Transverse colon (tissue), 4 donors: ENCODE data around the gene PSMF1. TPM values are rescaled to one million over a fixed set of nuclear protein-coding genes. Genes with fewer than 3 reads are reported as not detected.

ENCODE experiments used
- DNase-seq: peaks from one replicate; pipeline ENCODE4 v3.0.0-alpha.2; 2019
- H3K27ac ChIP-seq, 4 donors: fragments of 200-600 bp; sonication (generic); 2 replicates each; pipeline ENCODE4 v1.5.1; 2016 to 2018; ENCODE audit warnings: inconsistent platforms in 4 of 4
- H3K27me3 ChIP-seq: fragments of 200-600 bp; sonication (generic); 2 replicates; pipeline ENCODE4 v1.5.1; 2017; ENCODE audit warnings: inconsistent platforms
- H3K36me3 ChIP-seq, 4 donors: fragments of 200-600 bp; sonication (generic); 2 replicates each; pipeline ENCODE4 v1.5.1; 2017 to 2019; ENCODE audit warnings: inconsistent platforms in 4 of 4
- H3K4me1 ChIP-seq, 4 donors: fragments of 200-600 bp; sonication (generic); 2 replicates each; pipeline ENCODE4 v1.5.1; 2017 to 2020; ENCODE audit warnings: inconsistent platforms in 4 of 4
- H3K4me3 ChIP-seq, 4 donors: fragments of 200-600 bp; sonication (generic); 1 replicate in 1 of 4; 2 replicates in 3 of 4; pipeline versions ENCODE4 v1.5.1 to v1.6.1; 2017 to 2019; ENCODE audit warnings: inconsistent platforms in 4 of 4
- H3K9me3 ChIP-seq, 2 donors: fragments of 200-600 bp; sonication (generic); 2 replicates each; pipeline ENCODE4 v1.5.1; 2017 to 2019; ENCODE audit warnings: inconsistent platforms in 2 of 2
- CTCF ChIP-seq, 5 experiments: fragments of 200-600 bp in 3 of 5; fragments of 450-650 bp in 2 of 5; sonication (generic) in 3 of 5; IDR thresholded peaks; 1 replicate in 2 of 5; 2 replicates in 3 of 5; pipeline ENCODE4 v1.5.1; 2016 to 2017; ENCODE audit warnings: antibody characterized with exemption in 5 of 5, inconsistent platforms in 3 of 5, mild to moderate bottlenecking in 2 of 5, moderate library complexity in 1 of 5
- EP300 ChIP-seq: sonication (generic); formaldehyde crosslinking; IDR thresholded peaks from one replicate; pipeline ENCODE4 v1.6.1; 2017; ENCODE audit warnings: antibody characterized with exemption, low read depth
- POLR2A ChIP-seq: fragments of 450-650 bp; IDR thresholded peaks from one replicate; pipeline ENCODE4 v1.6.1; 2016; ENCODE audit warnings: antibody characterized with exemption, mild to moderate bottlenecking, moderate library complexity
- POLR2AphosphoS5 ChIP-seq, 3 donors: sonication (generic); formaldehyde crosslinking; IDR thresholded peaks; one replicate each; pipeline ENCODE4 v1.6.1; 2016; ENCODE audit warnings: antibody characterized with exemption in 3 of 3
- WGBS, 2 donors: methylation state at CpG; one replicate each; pipeline ENCODE4 v1.1.5; 2018; ENCODE audit warnings: low coverage in 1 of 2; 5-methylcytosine and 5-hydroxymethylcytosine counted together
- in situ Hi-C, 4 donors: fragments of 200-750 bp; cut with MboI; loops; one replicate each; pipeline versions ENCODE4 v1.15.0 to v1.15.1; 2017; ENCODE audit warnings: low sequenced_read_pairs in 3 of 4, low pct_ligation_motif_present in 1 of 4, low pct_unique_long_range_greater_than_20kb in 1 of 4
- intact Hi-C: fragments of 100-400 bp; cut with DNase I; formaldehyde crosslinking; loops from one replicate; pipeline ENCODE4 v1.15.1; 2023; ENCODE audit warnings: low total_unique reads
- total RNA-seq, 4 donors: library from RNA; depleted of rRNA; stranded (reverse); fragments of >200 nt; gene quantifications; one replicate each; pipeline ENCODE4 v1.1.0, GENCODE V29; 2016

The PSMF1 gene
- total RNA-seq, 4 donors from 2014 or later, result 55.1 to 173 (median 120) TPM

GRCh38 chr20:1127840-1128239 lies 9.4 kb downstream of the PSMF1 start:
- Histone ChIP-seq H3K27ac (no peak overlapping the region), H3K36me3 (peaks cover 0 to 66% (median 29%) of the 10 kb centered on the region in 4 donors), H3K4me3 (no peak overlapping the region), H3K9me3 (no peaks in the 10 kb centered on the region), H3K27me3 (no peaks in the 10 kb centered on the region), H3K4me1 (peaks cover 0 to 14% (median under 1%) of the 10 kb centered on the region in 4 donors)
- TF ChIP-seq POLR2A, result no peak
- no peak for DNase-seq
- in situ Hi-C loops (loop anchor here in 2 of 4 donors (10.0 to 25.0 kb wide), 2 partner anchors 87 to 334 kb away; partner anchors contain the start of gene NSFL1C (in 1 of the 2)), intact Hi-C loops (no loop called here)
- 67 to 77% methylated on average over 1 of the region's 1 CpG for WGBS, 2 donors

GRCh38 chr20:1130058-1130694 lies 11.8 kb downstream of the PSMF1 start:
- no peak for DNase-seq
- H3K9me3 ChIP-seq, result no peaks in the 10 kb centered on the region
- no peak overlapping the region for H3K4me3 ChIP-seq
- H3K27ac ChIP-seq, result no peak overlapping the region
- H3K36me3 ChIP-seq, result peaks cover 0 to 74% (median 31%) of the 10 kb centered on the region in 4 donors
- in situ Hi-C loops, result loop anchor here in 1 of 4 donors (25.0 kb wide), 1 partner anchor 332 kb away; the partner anchor contains the start of gene NSFL1C
- TF ChIP-seq POLR2A (no peak), EP300 (no peak), POLR2AphosphoS5 (IDR thresholded peaks at IDR 0.05) (no peak), CTCF (IDR thresholded peaks at IDR 0.05) (no peak)
- H3K4me1 ChIP-seq, result no peaks in the 10 kb centered on the region
- no peaks in the 10 kb centered on the region for H3K27me3 ChIP-seq
- intact Hi-C loops, result no loop called here
- 70 to 92% methylated on average over 2 to 4 of the region's 4 CpGs for WGBS, 2 donors

GRCh38 chr20:1130847-1131246 lies 12.4 kb downstream of the PSMF1 start:
- Histone ChIP-seq H3K4me3 (no peak overlapping the region), H3K27me3 (no peaks in the 10 kb centered on the region), H3K27ac (no peak overlapping the region), H3K9me3 (no peaks in the 10 kb centered on the region), H3K36me3 (peaks cover 0 to 74% (median 33%) of the 10 kb centered on the region in 4 donors), H3K4me1 (no peaks in the 10 kb centered on the region)
- WGBS, 2 donors, result 70% methylated on average over 5 of the region's 5 CpGs; no CpG with 5 or more reads in 1 of the 2 donors
- TF ChIP-seq POLR2A (no peak), CTCF (IDR thresholded peaks at IDR 0.05) (no peak), EP300 (no peak), POLR2AphosphoS5 (IDR thresholded peaks at IDR 0.05) (no peak)
- DNase-seq, result no peak
- intact Hi-C loops (no loop called here), in situ Hi-C loops (loop anchor here in 1 of 4 donors (25.0 kb wide), 1 partner anchor 331 kb away; the partner anchor contains the start of gene NSFL1C)

GRCh38 chr20:1131354-1131753 lies 13.0 kb downstream of the PSMF1 start:
- Histone ChIP-seq H3K36me3 (peaks cover 0 to 74% (median 32%) of the 10 kb centered on the region in 4 donors), H3K27ac (no peak overlapping the region), H3K9me3 (no peaks in the 10 kb centered on the region), H3K27me3 (no peaks in the 10 kb centered on the region), H3K4me3 (no peak overlapping the region), H3K4me1 (no peaks in the 10 kb centered on the region)
- in situ Hi-C loops, result loop anchor here in 1 of 4 donors (25.0 kb wide), 1 partner anchor 331 kb away; the partner anchor contains the start of gene NSFL1C
- TF ChIP-seq POLR2AphosphoS5 (IDR thresholded peaks at IDR 0.05) (no peak), EP300 (no peak), CTCF (IDR thresholded peaks at IDR 0.05) (no peak), POLR2A (no peak)
- intact Hi-C loops, result no loop called here
- 97 to 100% methylated on average over 2 to 3 of the region's 3 CpGs for WGBS, 2 donors
- DNase-seq, result no peak
